Measurements from ENCODE around the gene SCN11A.

DNA sequence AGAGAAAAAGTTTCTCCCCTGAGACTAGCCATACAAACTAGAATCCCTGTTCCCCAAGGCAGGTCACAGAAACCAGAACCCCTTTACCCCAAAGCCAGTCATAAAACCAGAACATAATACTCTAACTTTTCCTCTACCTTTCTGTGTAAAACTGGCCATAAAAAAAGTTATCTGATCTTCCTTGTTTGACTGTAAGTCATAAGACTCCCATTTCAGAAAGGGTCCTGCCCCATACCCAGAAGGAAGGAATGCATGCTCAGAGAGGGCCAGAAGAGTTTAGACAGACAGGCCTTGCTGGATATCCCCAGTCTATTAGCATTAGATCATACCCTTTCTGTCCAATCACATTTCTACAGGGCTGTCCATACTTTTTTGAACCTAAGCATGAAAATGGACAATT is 27.2 kb downstream of the SCN11A start:
- TF ChIP-seq POLR2A (IDR thresholded peaks at IDR 0.05) (no peak), POLR2AphosphoS5 (IDR thresholded peaks at IDR 0.05) (no peak), EP300 (IDR thresholded peaks at IDR 0.05) (no peak)
- TF ChIP-seq, protein P1, sequence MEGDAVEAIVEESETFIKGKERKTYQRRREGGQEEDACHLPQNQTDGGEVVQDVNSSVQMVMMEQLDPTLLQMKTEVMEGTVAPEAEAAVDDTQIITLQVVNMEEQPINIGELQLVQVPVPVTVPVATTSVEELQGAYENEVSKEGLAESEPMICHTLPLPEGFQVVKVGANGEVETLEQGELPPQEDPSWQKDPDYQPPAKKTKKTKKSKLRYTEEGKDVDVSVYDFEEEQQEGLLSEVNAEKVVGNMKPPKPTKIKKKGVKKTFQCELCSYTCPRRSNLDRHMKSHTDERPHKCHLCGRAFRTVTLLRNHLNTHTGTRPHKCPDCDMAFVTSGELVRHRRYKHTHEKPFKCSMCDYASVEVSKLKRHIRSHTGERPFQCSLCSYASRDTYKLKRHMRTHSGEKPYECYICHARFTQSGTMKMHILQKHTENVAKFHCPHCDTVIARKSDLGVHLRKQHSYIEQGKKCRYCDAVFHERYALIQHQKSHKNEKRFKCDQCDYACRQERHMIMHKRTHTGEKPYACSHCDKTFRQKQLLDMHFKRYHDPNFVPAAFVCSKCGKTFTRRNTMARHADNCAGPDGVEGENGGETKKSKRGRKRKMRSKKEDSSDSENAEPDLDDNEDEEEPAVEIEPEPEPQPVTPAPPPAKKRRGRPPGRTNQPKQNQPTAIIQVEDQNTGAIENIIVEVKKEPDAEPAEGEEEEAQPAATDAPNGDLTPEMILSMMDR (IDR thresholded peaks at IDR 0.05) = no peak

All from upper lobe of left lung (tissue), 4 donors.